Trophoblast cell (in vitro differentiated cells and primary cell): ENCODE measurements around the gene RANBP1.
A peak's percentile ranks its signal among the peaks of the same experiment; 100 is the strongest.

Experiments
- DNase-seq, 2 donors: peaks; one replicate each; pipeline ENCODE4 v3.0.0-alpha.2; 2016
- H2AFZ ChIP-seq: 2 replicates; pipeline ENCODE4 v1.6.1; 2013; ENCODE audit warnings: low read length, moderate library complexity, mild to moderate bottlenecking; ENCODE audit not compliant: insufficient read depth, poor library complexity
- H2AK5ac ChIP-seq: 2 replicates; pipeline ENCODE4 v1.6.1; 2013; ENCODE audit warnings: mild to moderate bottlenecking, low read length
- H2BK120ac ChIP-seq: 2 replicates; pipeline ENCODE4 v1.6.1; 2013; ENCODE audit warnings: low read length, mild to moderate bottlenecking, moderate library complexity; ENCODE audit not compliant: insufficient read depth, poor library complexity
- H2BK12ac ChIP-seq: 2 replicates; pipeline ENCODE4 v1.6.1; 2013; ENCODE audit warnings: mild to moderate bottlenecking, low read length, moderate library complexity
- H2BK5ac ChIP-seq: 2 replicates; pipeline ENCODE4 v1.6.1; 2013; ENCODE audit warnings: low read length, low read depth, moderate library complexity, mild to moderate bottlenecking; ENCODE audit not compliant: poor library complexity
- H3K14ac ChIP-seq: 2 replicates; pipeline ENCODE4 v1.6.1; 2013; ENCODE audit warnings: mild to moderate bottlenecking, low read length
- H3K18ac ChIP-seq: 2 replicates; pipeline ENCODE4 v1.6.1; 2013; ENCODE audit warnings: mild to moderate bottlenecking, low read length
- H3K23ac ChIP-seq: 2 replicates; pipeline ENCODE4 v1.6.1; 2013; ENCODE audit warnings: low read length
- H3K27ac ChIP-seq: 2 replicates; pipeline ENCODE4 v1.5.1; 2013; ENCODE audit warnings: low read depth, mild to moderate bottlenecking, inconsistent platforms, low read length, moderate library complexity
- H3K27me3 ChIP-seq: 2 replicates; pipeline ENCODE4 v1.6.1; 2013; ENCODE audit warnings: inconsistent platforms, mild to moderate bottlenecking, low read length, moderate library complexity; ENCODE audit not compliant: insufficient read depth
- H3K36me3 ChIP-seq, 2 experiments: 1 replicate in 1 of 2; 2 replicates in 1 of 2; pipeline ENCODE4 v1.6.1; 2013; ENCODE audit warnings: low read length in 2 of 2, mild to moderate bottlenecking in 2 of 2, moderate library complexity in 1 of 2; ENCODE audit not compliant: insufficient read depth in 2 of 2, control insufficient read depth in 1 of 2
- H3K4ac ChIP-seq: 2 replicates; pipeline ENCODE4 v1.6.1; 2013; ENCODE audit warnings: low read depth, mild to moderate bottlenecking, low read length, moderate library complexity
- H3K4me1 ChIP-seq, 2 experiments: 1 replicate in 1 of 2; 2 replicates in 1 of 2; pipeline ENCODE4 v1.6.1; 2013; ENCODE audit warnings: low read length in 2 of 2, mild to moderate bottlenecking in 2 of 2, moderate library complexity in 1 of 2; ENCODE audit not compliant: insufficient read depth in 2 of 2, control insufficient read depth in 1 of 2
- H3K4me2 ChIP-seq: 2 replicates; pipeline ENCODE4 v1.6.1; 2013; ENCODE audit warnings: inconsistent platforms, mild to moderate bottlenecking, low read length, moderate library complexity
- H3K4me3 ChIP-seq: 2 replicates; pipeline ENCODE4 v1.5.1; 2013; ENCODE audit warnings: mild to moderate bottlenecking, low read depth, low read length, inconsistent platforms
- H3K79me1 ChIP-seq: one replicate; pipeline ENCODE4 v1.6.1; 2013; ENCODE audit warnings: low read length
- H3K79me2 ChIP-seq: 2 replicates; pipeline ENCODE4 v1.6.1; 2013; ENCODE audit warnings: low read length, mild to moderate bottlenecking; ENCODE audit not compliant: control insufficient read depth, insufficient read depth, poor library complexity
- H3K9ac ChIP-seq: 2 replicates; pipeline ENCODE4 v1.6.1; 2013; ENCODE audit warnings: mild to moderate bottlenecking, low read length
- H3K9me3 ChIP-seq: 2 replicates; pipeline ENCODE4 v1.6.1; 2013; ENCODE audit warnings: low read depth, mild to moderate bottlenecking, control low read depth, inconsistent platforms, low read length; ENCODE audit not compliant: insufficient read depth
- H4K12ac ChIP-seq: 2 replicates; pipeline ENCODE4 v1.6.1; 2013; ENCODE audit warnings: low read depth, mild to moderate bottlenecking, low read length, moderate library complexity
- H4K8ac ChIP-seq: 2 replicates; pipeline ENCODE4 v1.6.1; 2013; ENCODE audit warnings: low read depth, mild to moderate bottlenecking, low read length, moderate library complexity
- H4K91ac ChIP-seq: one replicate; pipeline ENCODE4 v1.6.1; 2013; ENCODE audit warnings: low read depth, mild to moderate bottlenecking, low read length, moderate library complexity
- WGBS: extraction: QIAGEN DNeasy Blood & Tissue Kit; methylation state at CpG from one replicate; pipeline ENCODE4 v1.1.7; 2013; ENCODE audit warnings: missing lambda C conversion rate; ENCODE audit not compliant: insufficient read length, insufficient coverage; ENCODE audit errors: extremely low coverage; 5-methylcytosine and 5-hydroxymethylcytosine counted together

Gene RANBP1

GRCh38 chr22:20128902-20129746, 13.2 kb downstream of the RANBP1 start:
- Histone ChIP-seq H3K23ac (no peak overlapping the region), H2AK5ac (no peak overlapping the region), H2BK120ac (no peak overlapping the region), H3K36me3 (peaks cover 37 to 38% of the 10 kb centered on the region in 2 experiments), H4K8ac (no peak overlapping the region), H3K9me3 (no peaks in the 10 kb centered on the region), H3K4ac (no peak overlapping the region), H2BK5ac (no peak overlapping the region), H3K79me2 (peaks cover 6% of the 10 kb centered on the region), H2AFZ (no peak overlapping the region), H3K4me1 (peaks cover 8 to 14% of the 10 kb centered on the region in 2 experiments), H3K4me3 (no peak overlapping the region), H3K18ac (no peak overlapping the region), H2BK12ac (no peak overlapping the region), H3K9ac (no peak overlapping the region), H3K27ac (no peak overlapping the region), H3K79me1 (peaks cover 5% of the 10 kb centered on the region), H3K14ac (no peak overlapping the region), H3K4me2 (no peak overlapping the region), H4K91ac (no peak overlapping the region), H3K27me3 (no peaks in the 10 kb centered on the region), H4K12ac (no peak overlapping the region)
- WGBS = no CpG with 5 or more reads among the region's 18 CpGs
- DNase-seq = peak; percentile 24 to 58

DNA sequence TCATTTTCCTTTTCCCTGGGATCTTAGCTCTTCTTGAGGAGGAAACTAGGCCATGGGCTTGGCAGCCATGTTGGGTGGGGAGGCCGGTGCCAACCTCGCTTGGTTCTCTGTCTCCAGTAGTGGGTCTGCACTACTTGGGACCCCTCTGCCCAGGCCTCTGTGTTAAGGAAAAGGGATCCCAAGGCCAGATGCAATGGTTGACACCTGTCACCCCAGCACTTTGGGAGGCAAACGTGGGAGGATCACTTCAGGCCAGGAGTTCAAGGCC, 13.8 kb downstream of the RANBP1 start:
- Histone ChIP-seq H3K36me3 (peaks cover 31 to 32% of the 10 kb centered on the region in 2 experiments), H2AK5ac (no peak overlapping the region), H4K8ac (no peak overlapping the region), H2BK12ac (no peak overlapping the region), H3K79me1 (peaks cover 5% of the 10 kb centered on the region), H3K9me3 (no peaks in the 10 kb centered on the region), H3K9ac (no peak overlapping the region), H3K23ac (no peak overlapping the region), H4K91ac (no peak overlapping the region), H3K4me2 (no peak overlapping the region), H3K4me3 (no peak overlapping the region), H3K14ac (no peak overlapping the region), H2BK5ac (no peak overlapping the region), H3K79me2 (peaks cover 6% of the 10 kb centered on the region), H3K27ac (no peak overlapping the region), H3K18ac (no peak overlapping the region), H3K4me1 (peaks cover 8 to 14% of the 10 kb centered on the region in 2 experiments), H2AFZ (no peak overlapping the region), H4K12ac (no peak overlapping the region), H3K4ac (no peak overlapping the region), H3K27me3 (no peaks in the 10 kb centered on the region), H2BK120ac (no peak overlapping the region)
- no CpG with 5 or more reads among the region's 3 CpGs for WGBS
- DNase-seq = no peak

DNA sequence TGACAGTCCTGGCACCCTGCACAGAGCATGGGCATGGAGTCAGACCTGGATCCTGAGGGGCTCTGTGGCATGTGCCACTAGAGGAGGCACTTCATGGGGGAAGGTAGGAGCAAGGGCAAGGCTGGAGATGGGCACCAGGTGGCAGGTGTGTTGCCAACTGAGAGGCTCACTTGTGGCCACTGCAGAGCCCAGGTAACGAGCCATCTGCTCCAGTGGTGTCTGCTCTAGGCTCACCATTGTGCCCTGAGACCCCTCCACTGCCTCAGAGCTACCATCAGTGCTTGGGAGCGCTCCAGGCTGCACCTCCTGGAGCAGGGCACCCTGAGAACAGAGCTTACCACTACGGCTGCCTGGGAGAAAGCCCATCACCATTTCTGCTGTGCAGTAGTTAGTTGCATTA, 14.4 kb downstream of the RANBP1 start:
- DNase-seq = no peak
- H3K9ac ChIP-seq = no peak overlapping the region
- H4K12ac ChIP-seq = peak overlapping the region; percentile 56
- H4K8ac ChIP-seq = peak overlapping the region; percentile 80
- H3K27ac ChIP-seq = no peak overlapping the region
- no peak overlapping the region for H2AFZ ChIP-seq
- WGBS = no CpG with 5 or more reads among the region's 3 CpGs
- peaks cover 5% of the 10 kb centered on the region for H3K79me1 ChIP-seq
- H3K4me3 ChIP-seq = no peak overlapping the region
- H3K27me3 ChIP-seq = no peaks in the 10 kb centered on the region
- no peak overlapping the region for H3K4ac ChIP-seq
- no peak overlapping the region for H2BK5ac ChIP-seq
- H3K36me3 ChIP-seq = peaks cover 25 to 26% of the 10 kb centered on the region in 2 experiments
- no peak overlapping the region for H3K14ac ChIP-seq
- H3K9me3 ChIP-seq = no peaks in the 10 kb centered on the region
- peaks cover 8 to 14% of the 10 kb centered on the region in 2 experiments for H3K4me1 ChIP-seq
- H3K4me2 ChIP-seq = no peak overlapping the region
- peaks cover 6% of the 10 kb centered on the region for H3K79me2 ChIP-seq
- no peak overlapping the region for H3K18ac ChIP-seq
- H2BK120ac ChIP-seq = no peak overlapping the region
- no peak overlapping the region for H2AK5ac ChIP-seq
- no peak overlapping the region for H4K91ac ChIP-seq
- H2BK12ac ChIP-seq = no peak overlapping the region
- no peak overlapping the region for H3K23ac ChIP-seq

DNA sequence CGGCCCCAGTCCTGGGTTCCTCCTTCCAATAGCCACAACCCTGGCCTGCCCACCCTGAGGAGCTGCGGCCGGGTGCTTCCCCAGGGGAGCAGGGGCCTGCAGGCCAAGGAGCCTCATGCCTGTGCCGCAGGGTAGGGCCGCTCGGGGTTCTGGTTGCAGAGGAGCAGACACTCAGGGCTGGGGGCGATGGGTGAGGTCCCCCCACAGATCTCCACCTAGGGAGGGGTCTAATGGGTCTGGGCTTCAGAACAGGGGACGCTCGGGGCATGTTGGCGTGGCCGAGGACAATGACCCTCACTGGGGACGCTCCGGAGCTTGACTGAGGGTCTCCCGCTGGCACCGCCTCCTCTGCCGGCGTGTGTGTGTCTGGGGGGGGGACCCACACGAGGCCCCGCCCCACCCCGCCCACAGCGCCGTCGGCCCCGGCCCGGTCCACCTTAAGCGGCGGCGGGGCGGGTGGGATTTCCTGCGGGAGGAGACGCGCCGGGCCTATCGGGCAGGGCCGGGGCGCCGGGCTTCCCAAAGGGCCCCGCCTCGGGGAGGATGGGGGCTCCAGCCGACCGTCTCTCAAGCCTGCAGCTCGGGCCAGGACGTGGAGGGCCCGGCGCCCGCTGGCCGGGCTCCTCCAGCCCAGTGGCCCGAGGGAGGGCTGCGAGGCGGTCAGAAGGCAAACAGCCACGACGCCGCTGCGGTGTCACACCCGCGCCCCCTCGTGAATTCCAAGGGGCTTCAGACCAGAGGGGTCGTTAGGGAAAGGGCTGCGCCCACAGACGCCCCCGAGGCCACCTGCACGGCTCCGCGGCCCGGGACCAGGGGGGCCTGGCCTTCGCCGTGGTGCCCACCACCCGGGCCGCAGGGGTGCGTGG, 15.1 kb downstream of the RANBP1 start:
- Histone ChIP-seq H4K91ac (peak overlapping the region; percentile 93), H2BK5ac (peak overlapping the region; percentile 42), H3K79me1 (peaks cover 5% of the 10 kb centered on the region), H3K4me2 (peak overlapping the region; percentile 88), H2BK12ac (no peak overlapping the region), H3K27me3 (no peaks in the 10 kb centered on the region), H4K8ac (peak overlapping the region; percentile 98), H3K4me1 (peaks cover 8 to 14% of the 10 kb centered on the region in 2 experiments), H3K14ac (peak overlapping the region; percentile 86), H3K27ac (peak overlapping the region; percentile 62), H3K36me3 (peaks cover 19 to 20% of the 10 kb centered on the region in 2 experiments), H2AFZ (peak overlapping the region; percentile 70), H3K18ac (peak overlapping the region; percentile 86), H3K9me3 (no peaks in the 10 kb centered on the region), H3K4ac (peak overlapping the region; percentile 64), H2BK120ac (peak overlapping the region; percentile 84), H3K9ac (peak overlapping the region; percentile 83), H3K4me3 (peak overlapping the region; percentile 86), H3K79me2 (peaks cover 6% of the 10 kb centered on the region), H3K23ac (no peak overlapping the region), H2AK5ac (peak overlapping the region; percentile 36), H4K12ac (peak overlapping the region; percentile 98)
- DNase-seq = peak; percentile 30 to 61
- WGBS = no CpG with 5 or more reads among the region's 70 CpGs
